ENCODE measurements around the gene STIM1. TPM values are rescaled to one million over a fixed set of nuclear protein-coding genes. Genes with fewer than 3 reads are reported as not detected.
A peak's percentile ranks its signal among the peaks of the same experiment; 100 is the strongest.

The STIM1 gene
- total RNA-seq, 4 donors from 2014 or later = 65.2 to 150 (median 92.6) TPM

- TF ChIP-seq POLR2AphosphoS5 (IDR thresholded peaks at IDR 0.05) = no peak
- TF ChIP-seq POLR2A (IDR thresholded peaks at IDR 0.05; ENCODE audit: low read depth) = no peak
- TF ChIP-seq EP300 (IDR thresholded peaks at IDR 0.05) = no peak
- TF ChIP-seq CTCF (IDR thresholded peaks at IDR 0.05) = no peak
- H3K4me3 ChIP-seq = peak overlapping the region; percentile 83 to 99 (median 98)
- WGBS = 18% methylated on average over 7 of the region's 7 CpGs
- intact Hi-C loops (cut with DNase I) = loop anchor here (10.0 kb wide), 2 partner anchors 90 to 130 kb away; no protein-coding TSS in a partner anchor
- H3K4me1 ChIP-seq = peaks cover 32 to 45% (median 44%) of the 10 kb centered on the region in 4 donors
- peak overlapping the region; percentile 98 to 99 (median 98) for H3K27ac ChIP-seq (replicated peaks in 1 of 4)
- no peaks in the 10 kb centered on the region for H3K27me3 ChIP-seq
- no peaks in the 10 kb centered on the region for H3K9me3 ChIP-seq
- DNase-seq (ENCODE audit: extremely low spot score) = no peak
- H3K36me3 ChIP-seq = no peaks in the 10 kb centered on the region
These were observed 846 bp upstream of the STIM1 start for GRCh38 chr11:3854660-3854976.

- Histone ChIP-seq H3K27ac (replicated peaks in 1 of 4) (peak overlapping the region; percentile 98 to 99 (median 98)), H3K27me3 (no peaks in the 10 kb centered on the region), H3K36me3 (no peaks in the 10 kb centered on the region), H3K4me3 (peak overlapping the region; percentile 83 to 99 (median 98)), H3K9me3 (no peaks in the 10 kb centered on the region), H3K4me1 (peaks cover 44 to 59% (median 57%) of the 10 kb centered on the region in 4 donors)
- no peak for DNase-seq (ENCODE audit: extremely low spot score)
- intact Hi-C loops (cut with DNase I) = loop anchor here (1.0 to 10.0 kb wide), 3 partner anchors 89 to 216 kb away; no protein-coding TSS in a partner anchor
- WGBS = 3% methylated on average over 19 of the region's 40 CpGs
- no peak for TF ChIP-seq EP300 (IDR thresholded peaks at IDR 0.05)
- peak; percentile 3 for TF ChIP-seq POLR2A (IDR thresholded peaks at IDR 0.05; ENCODE audit: low read depth)
These were observed 486 bp downstream of the STIM1 start for GRCh38 chr11:3855808-3856491.

GRCh38 chr11:3856856-3857553, 1.5 kb downstream of the STIM1 start:
- intact Hi-C loops (cut with DNase I) = loop anchor here (10.0 kb wide), 2 partner anchors 88 to 128 kb away; no protein-coding TSS in a partner anchor

GRCh38 chr11:3857628-3858027, 2.2 kb downstream of the STIM1 start:
- intact Hi-C loops (cut with DNase I) = loop anchor here (10.0 kb wide), 2 partner anchors 87 to 127 kb away; no protein-coding TSS in a partner anchor
- Histone ChIP-seq H3K27me3 (no peaks in the 10 kb centered on the region), H3K27ac (replicated peaks in 1 of 4) (peak overlapping the region in 2 of 4 donors; percentile 17 to 98), H3K36me3 (no peaks in the 10 kb centered on the region), H3K4me1 (peaks cover 49 to 71% (median 70%) of the 10 kb centered on the region in 4 donors), H3K9me3 (no peaks in the 10 kb centered on the region), H3K4me3 (peak overlapping the region; percentile 83 to 99 (median 98))
- TF ChIP-seq POLR2A (IDR thresholded peaks at IDR 0.05; ENCODE audit: low read depth) = no peak
- no peak for TF ChIP-seq CTCF (IDR thresholded peaks at IDR 0.05)
- TF ChIP-seq POLR2AphosphoS5 (IDR thresholded peaks at IDR 0.05) = no peak
- TF ChIP-seq EP300 (IDR thresholded peaks at IDR 0.05) = no peak
- DNase-seq (ENCODE audit: extremely low spot score) = no peak

More at GRCh38 chr11:3856856-3857553, 1.5 kb downstream of the STIM1 start:
- Histone ChIP-seq H3K27ac (replicated peaks in 1 of 4) (peak overlapping the region; percentile 98 to 99 (median 98)), H3K36me3 (no peaks in the 10 kb centered on the region), H3K4me1 (peaks cover 49 to 69% (median 67%) of the 10 kb centered on the region in 4 donors), H3K9me3 (no peaks in the 10 kb centered on the region), H3K4me3 (peak overlapping the region; percentile 83 to 99 (median 98)), H3K27me3 (no peaks in the 10 kb centered on the region)
- 58% methylated on average over 5 of the region's 5 CpGs for WGBS
- TF ChIP-seq EP300 (IDR thresholded peaks at IDR 0.05) (no peak), POLR2AphosphoS5 (IDR thresholded peaks at IDR 0.05) (no peak), CTCF (IDR thresholded peaks at IDR 0.05) (no peak), POLR2A (IDR thresholded peaks at IDR 0.05; ENCODE audit: low read depth) (no peak)
- DNase-seq (ENCODE audit: extremely low spot score) = no peak

DNA sequence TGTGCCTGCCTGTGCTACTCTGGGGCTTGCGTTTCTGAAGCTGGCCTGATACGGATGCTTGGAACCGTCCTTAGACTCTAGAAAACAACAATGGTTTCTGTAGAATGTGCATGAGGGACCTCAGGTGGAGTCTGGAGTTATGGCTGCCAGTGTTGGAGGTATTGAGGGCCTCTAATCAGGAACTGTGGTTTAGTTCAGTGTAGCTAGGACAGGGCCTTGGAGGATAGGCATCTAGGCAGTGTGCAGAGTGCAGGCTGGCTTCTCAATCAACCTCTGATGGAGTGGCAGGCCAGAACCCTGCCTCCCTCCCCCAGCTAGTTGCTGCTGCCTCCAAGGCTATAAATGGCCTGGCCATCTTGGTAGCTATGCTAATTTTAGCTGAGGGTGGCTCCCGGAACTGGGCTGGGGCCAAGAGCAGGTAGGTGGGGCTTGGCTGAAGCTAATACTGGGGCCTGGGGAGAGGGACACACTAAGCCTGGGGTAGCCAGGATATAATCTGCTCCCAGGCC, 4.0 kb downstream of the STIM1 start:
- no peaks in the 10 kb centered on the region for H3K9me3 ChIP-seq
- H3K4me1 ChIP-seq = peaks cover 48 to 78% (median 72%) of the 10 kb centered on the region in 4 donors
- no peak for DNase-seq (ENCODE audit: extremely low spot score)
- peak overlapping the region in 3 of 4 donors; percentile 15 to 98 (median 15) for H3K27ac ChIP-seq (replicated peaks in 1 of 4)
- TF ChIP-seq POLR2AphosphoS5 (IDR thresholded peaks at IDR 0.05) (peak in 1 of 2 donors; percentile 22), CTCF (IDR thresholded peaks at IDR 0.05) (no peak), EP300 (IDR thresholded peaks at IDR 0.05) (no peak)
- intact Hi-C loops (cut with DNase I) = loop anchor here (10.0 kb wide), 2 partner anchors 85 to 125 kb away; no protein-coding TSS in a partner anchor
- H3K27me3 ChIP-seq = no peaks in the 10 kb centered on the region
- 34% methylated on average over 4 of the region's 4 CpGs for WGBS
- H3K4me3 ChIP-seq = peak overlapping the region; percentile 16 to 99 (median 67)
- no peaks in the 10 kb centered on the region for H3K36me3 ChIP-seq

All from esophagus muscularis mucosa (tissue), 4 donors.